OCI-LY3 (cell line): ENCODE measurements around the gene TMEM151A.

ENCODE experiments used
- H2AFZ ChIP-seq: fragments of 200-600, 300-600 bp; shearing (Covaris generic); 2 replicates; pipeline ENCODE4 v1.6.0; 2014; ENCODE audit warnings: antibody characterized with exemption, low read depth, low read length
- H3K27ac ChIP-seq: fragments of 200-600, 300-600 bp; sonication (generic); 2 replicates; pipeline ENCODE4 v1.5.1; 2014; ENCODE audit warnings: mild to moderate bottlenecking, low read length, moderate library complexity, mixed read lengths
- H3K27me3 ChIP-seq: fragments of 200-600, 300-600 bp; sonication (generic); 2 replicates; pipeline ENCODE4 v1.6.1; 2014; ENCODE audit warnings: low read depth, low read length, mixed read lengths
- H3K36me3 ChIP-seq: fragments of 200-600, 300-600 bp; sonication (generic); replicated peaks from 2 replicates; pipeline ENCODE3; 2014; ENCODE audit warnings: low read depth, low read length, mixed read lengths
- H3K4me1 ChIP-seq: fragments of 300-600, 200-600 bp; sonication (generic); 2 replicates; pipeline ENCODE4 v1.6.1; 2014; ENCODE audit warnings: low read length, mixed read lengths
- H3K4me2 ChIP-seq: fragments of 200-600, 300-600 bp; sonication (generic); 2 replicates; pipeline ENCODE4 v1.6.1; 2014; ENCODE audit warnings: low read length, mixed read lengths
- H3K4me3 ChIP-seq: fragments of 300-600, 200-600 bp; sonication (generic); 2 replicates; pipeline ENCODE4 v1.5.1; 2014; ENCODE audit warnings: antibody characterized with exemption, mild to moderate bottlenecking, low read length, moderate library complexity
- H3K79me2 ChIP-seq: fragments of 300-600, 200-600 bp; shearing (Covaris generic); 2 replicates; pipeline ENCODE4 v1.6.1; 2014; ENCODE audit warnings: mild to moderate bottlenecking, low read length, mixed read lengths
- H3K9ac ChIP-seq: fragments of 300-600, 200-600 bp; shearing (Covaris generic); 2 replicates; pipeline ENCODE4 v1.6.0; 2014; ENCODE audit warnings: mild to moderate bottlenecking, low read length, moderate library complexity
- H3K9me3 ChIP-seq: fragments of 200-600, 300-600 bp; shearing (Covaris generic); 2 replicates; pipeline ENCODE4 v1.6.1; 2014; ENCODE audit warnings: low read length, mixed read lengths; ENCODE audit not compliant: insufficient read depth
- H4K20me1 ChIP-seq: fragments of 200-600, 300-600 bp; sonication (generic); 2 replicates; pipeline ENCODE4 v1.6.1; 2016; ENCODE audit warnings: low read length, mixed read lengths; ENCODE audit not compliant: insufficient read depth
- EZH2phosphoT487 ChIP-seq: fragments of 200-600 bp; shearing (Covaris generic); IDR thresholded peaks from 2 replicates; pipeline ENCODE4 v1.6.1; 2018; ENCODE audit warnings: antibody characterized with exemption, mixed run types, low read depth
- TF ChIP-seq, protein P1 (sequence below): fragments of 200-600, 300-600 bp; sonication (generic); IDR thresholded peaks from 2 replicates; pipeline ENCODE4 v1.5.1; 2014; ENCODE audit warnings: antibody characterized with exemption, low read length, low read depth

The TMEM151A gene

DNA sequence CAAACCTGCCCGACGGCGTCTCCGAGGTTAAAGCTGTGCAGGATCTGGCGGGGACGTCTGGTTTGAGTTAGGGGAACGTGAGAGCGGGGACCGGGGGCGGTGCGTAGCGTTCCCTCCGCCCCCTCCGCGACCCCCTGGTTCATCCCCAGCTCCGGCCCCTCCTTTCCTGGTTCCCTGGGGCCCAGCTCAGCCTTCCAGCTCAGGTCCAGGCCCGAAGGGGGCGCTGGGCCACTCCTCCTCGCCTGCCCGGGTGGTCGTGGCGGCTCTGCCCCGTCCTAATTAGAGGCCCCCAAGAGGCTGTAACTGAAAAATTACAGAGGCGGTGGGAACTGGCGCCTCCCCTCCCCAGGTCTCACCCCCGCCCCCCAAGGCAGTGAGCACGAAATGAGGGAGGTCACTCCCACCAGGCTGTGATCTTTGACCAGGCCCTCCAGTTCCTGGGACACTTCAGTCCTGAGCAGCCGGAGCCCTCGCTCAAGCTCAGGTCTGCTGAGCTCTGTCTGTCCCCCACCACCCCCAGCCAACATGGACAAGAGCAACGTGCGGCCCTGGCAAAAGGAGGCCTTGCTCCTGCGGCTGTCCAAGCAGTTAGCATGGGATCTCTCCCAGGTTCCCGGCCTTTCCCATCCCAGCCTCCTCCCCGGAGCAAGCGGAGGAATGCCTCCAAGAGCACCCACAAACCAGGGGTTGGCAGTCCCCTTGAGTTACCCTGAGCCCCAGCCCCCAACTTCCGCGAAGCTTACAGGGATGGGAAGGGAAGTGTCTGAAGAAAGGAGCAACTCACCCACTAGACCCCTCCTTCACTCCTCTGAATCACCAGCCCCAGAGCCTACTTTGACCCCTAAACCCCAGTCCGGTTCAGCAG, 21.9 kb downstream of the TMEM151A start:
- Histone ChIP-seq H2AFZ (no peak overlapping the region), H3K9ac (no peak overlapping the region), H3K9me3 (no peaks in the 10 kb centered on the region), H3K4me3 (peak overlapping the region; percentile 69), H3K79me2 (no peaks in the 10 kb centered on the region), H3K4me2 (peak overlapping the region; percentile 59), H3K4me1 (peaks cover 16% of the 10 kb centered on the region), H3K36me3 (no peaks in the 10 kb centered on the region), H3K27ac (no peak overlapping the region), H4K20me1 (no peaks in the 10 kb centered on the region), H3K27me3 (no peaks in the 10 kb centered on the region; the same call in 1 of the 2 replicates)
- TF ChIP-seq EZH2phosphoT487, result no peak
- TF ChIP-seq, protein P1, sequence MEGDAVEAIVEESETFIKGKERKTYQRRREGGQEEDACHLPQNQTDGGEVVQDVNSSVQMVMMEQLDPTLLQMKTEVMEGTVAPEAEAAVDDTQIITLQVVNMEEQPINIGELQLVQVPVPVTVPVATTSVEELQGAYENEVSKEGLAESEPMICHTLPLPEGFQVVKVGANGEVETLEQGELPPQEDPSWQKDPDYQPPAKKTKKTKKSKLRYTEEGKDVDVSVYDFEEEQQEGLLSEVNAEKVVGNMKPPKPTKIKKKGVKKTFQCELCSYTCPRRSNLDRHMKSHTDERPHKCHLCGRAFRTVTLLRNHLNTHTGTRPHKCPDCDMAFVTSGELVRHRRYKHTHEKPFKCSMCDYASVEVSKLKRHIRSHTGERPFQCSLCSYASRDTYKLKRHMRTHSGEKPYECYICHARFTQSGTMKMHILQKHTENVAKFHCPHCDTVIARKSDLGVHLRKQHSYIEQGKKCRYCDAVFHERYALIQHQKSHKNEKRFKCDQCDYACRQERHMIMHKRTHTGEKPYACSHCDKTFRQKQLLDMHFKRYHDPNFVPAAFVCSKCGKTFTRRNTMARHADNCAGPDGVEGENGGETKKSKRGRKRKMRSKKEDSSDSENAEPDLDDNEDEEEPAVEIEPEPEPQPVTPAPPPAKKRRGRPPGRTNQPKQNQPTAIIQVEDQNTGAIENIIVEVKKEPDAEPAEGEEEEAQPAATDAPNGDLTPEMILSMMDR, result no peak

DNA sequence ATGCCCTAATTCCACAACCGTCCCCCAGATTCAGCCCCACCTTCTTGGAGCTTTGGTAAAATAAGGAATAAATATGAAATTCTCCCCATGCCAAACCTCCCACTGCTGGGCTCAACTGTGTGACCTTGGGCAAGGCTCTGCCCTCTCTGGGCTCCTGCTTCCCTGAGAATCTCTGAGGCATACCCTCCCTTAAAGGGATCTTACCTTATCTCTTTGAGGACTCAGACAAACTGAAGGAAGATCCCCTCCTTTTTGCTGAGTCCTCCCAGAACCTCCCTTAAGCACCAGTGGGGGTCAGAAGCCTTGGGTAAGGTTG, 22.4 kb downstream of the TMEM151A start:
- H3K9ac ChIP-seq, result no peak overlapping the region
- no peak overlapping the region for H3K4me3 ChIP-seq
- no peak overlapping the region for H2AFZ ChIP-seq
- peaks cover 21% of the 10 kb centered on the region for H3K4me1 ChIP-seq
- no peaks in the 10 kb centered on the region; the same call in 1 of the 2 replicates for H3K27me3 ChIP-seq
- no peaks in the 10 kb centered on the region for H3K36me3 ChIP-seq
- H3K9me3 ChIP-seq, result no peaks in the 10 kb centered on the region
- H3K27ac ChIP-seq, result no peak overlapping the region
- no peak overlapping the region for H3K4me2 ChIP-seq
- no peaks in the 10 kb centered on the region for H3K79me2 ChIP-seq
- H4K20me1 ChIP-seq, result no peaks in the 10 kb centered on the region
- TF ChIP-seq, protein P1, result no peak
- no peak for TF ChIP-seq EZH2phosphoT487

DNA sequence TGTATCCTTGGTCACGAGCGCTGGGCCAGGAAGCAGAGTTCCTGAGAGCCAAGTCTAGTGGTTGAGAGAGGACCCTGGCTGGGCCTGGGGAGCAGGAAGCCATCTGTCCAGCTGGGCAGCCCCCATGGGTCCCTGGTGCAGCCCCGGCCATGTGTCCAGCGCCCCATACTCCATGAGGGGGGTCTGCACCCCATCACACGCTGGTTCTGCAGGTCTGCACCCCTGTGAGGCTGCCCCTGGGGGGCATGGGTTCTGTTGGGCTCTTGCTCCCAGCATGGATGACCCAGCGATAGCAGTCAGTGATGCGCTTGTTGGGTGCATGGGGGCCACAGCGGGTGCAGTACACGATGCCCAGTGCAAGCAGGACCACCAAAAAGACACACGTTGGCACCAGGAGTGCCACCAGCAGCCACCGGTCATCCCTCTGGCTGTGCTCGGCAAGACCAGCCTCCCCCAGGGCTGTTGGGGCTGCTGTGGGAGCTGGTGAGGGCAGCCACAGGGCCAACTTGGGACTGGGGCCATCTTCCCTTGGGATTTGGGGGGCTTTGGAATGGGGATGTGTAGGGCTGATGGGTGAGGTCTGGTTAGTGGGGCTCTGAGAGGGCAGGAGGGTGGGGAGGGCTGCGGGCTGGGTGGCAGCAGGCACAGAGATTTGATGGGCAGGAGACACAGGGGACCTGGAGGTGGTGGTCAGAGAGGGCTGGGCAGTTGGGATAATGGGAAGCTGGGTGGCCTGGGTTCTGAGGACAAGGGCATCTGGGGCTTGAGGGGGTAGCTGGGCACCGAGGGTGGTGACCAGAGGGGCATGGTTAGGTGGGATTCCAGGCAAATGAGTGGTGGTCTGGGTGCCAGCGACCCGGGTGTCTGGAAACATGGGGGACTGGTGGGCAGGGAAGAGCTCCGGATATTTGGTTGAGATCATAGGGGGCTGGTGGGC, 23.1 kb downstream of the TMEM151A start:
- H4K20me1 ChIP-seq, result no peaks in the 10 kb centered on the region
- peaks cover 21% of the 10 kb centered on the region for H3K4me1 ChIP-seq
- no peaks in the 10 kb centered on the region for H3K9me3 ChIP-seq
- H3K4me3 ChIP-seq, result no peak overlapping the region
- H3K27me3 ChIP-seq, result no peaks in the 10 kb centered on the region; the same call in 1 of the 2 replicates
- no peak overlapping the region for H3K27ac ChIP-seq
- no peaks in the 10 kb centered on the region for H3K36me3 ChIP-seq
- H2AFZ ChIP-seq, result no peak overlapping the region
- no peaks in the 10 kb centered on the region for H3K79me2 ChIP-seq
- TF ChIP-seq, protein P1, result no peak
- no peak for TF ChIP-seq EZH2phosphoT487
- H3K4me2 ChIP-seq, result no peak overlapping the region
- no peak overlapping the region for H3K9ac ChIP-seq

DNA sequence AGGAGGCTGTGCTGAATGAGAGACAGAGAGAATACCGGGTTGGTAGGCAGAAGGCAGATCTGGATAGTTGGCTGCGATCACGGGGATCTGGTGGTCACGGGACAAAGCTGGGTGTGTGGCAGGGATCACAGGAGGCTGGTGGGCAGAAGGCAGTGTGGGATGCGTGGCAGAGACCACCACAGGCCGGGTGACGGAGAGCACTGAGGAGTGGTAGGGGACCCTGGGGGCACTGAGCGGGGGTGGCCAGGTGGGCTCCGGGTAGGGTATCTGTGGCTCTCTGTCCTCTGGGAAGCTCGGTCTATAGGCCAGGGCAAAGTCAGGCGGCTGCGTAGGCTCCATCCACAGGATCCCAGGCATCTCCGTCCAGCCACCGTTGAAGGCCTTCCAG, 23.8 kb downstream of the TMEM151A start:
- Histone ChIP-seq H3K4me3 (no peak overlapping the region), H3K4me2 (no peak overlapping the region), H3K9me3 (no peaks in the 10 kb centered on the region), H3K36me3 (no peaks in the 10 kb centered on the region), H2AFZ (no peak overlapping the region), H3K4me1 (peaks cover 21% of the 10 kb centered on the region), H4K20me1 (no peaks in the 10 kb centered on the region), H3K27ac (no peak overlapping the region), H3K79me2 (no peaks in the 10 kb centered on the region), H3K9ac (no peak overlapping the region), H3K27me3 (no peaks in the 10 kb centered on the region; the same call in 1 of the 2 replicates)
- TF ChIP-seq, protein P1, result no peak
- no peak for TF ChIP-seq EZH2phosphoT487
